Activated T-helper 17 cell treated with anti-CD3 and anti-CD28 coated beads, Interleukin-2, amount 50 U/mL, for 72 hours (primary cell): Measurements from ENCODE around the gene LRBA. TPM values are rescaled to one million over a fixed set of nuclear protein-coding genes. Genes with fewer than 3 reads are reported as not detected.
"Not testable (repeated sequence)": the region's sequence is repeated elsewhere in the genome, so short reads cannot be mapped to it uniquely, and the experiment has no call there.

Experiments used
- ATAC-seq: fragments of 150-1000 bp; cut with Tn5 transposase; replicated peaks from 2 replicates; pipeline ENCODE4 v1.10.0; 2021; ENCODE audit warnings: mild to moderate bottlenecking, moderate library complexity
- H3K27ac Mint-ChIP-seq: one replicate; pipeline ENCODE4 v1.8.0; 2022; ENCODE audit warnings: mixed read lengths
- H3K27me3 Mint-ChIP-seq: one replicate; pipeline ENCODE4 v1.8.0; 2022; ENCODE audit warnings: mixed read lengths
- H3K36me3 Mint-ChIP-seq: one replicate; pipeline ENCODE4 v1.8.0; 2022; ENCODE audit warnings: low read depth, mild to moderate bottlenecking, mixed read lengths
- H3K4me1 Mint-ChIP-seq: one replicate; pipeline ENCODE4 v1.8.0; 2022; ENCODE audit warnings: mixed read lengths
- H3K4me3 Mint-ChIP-seq: one replicate; pipeline ENCODE4 v1.8.0; 2022; ENCODE audit warnings: mild to moderate bottlenecking, mixed read lengths
- H3K9me3 Mint-ChIP-seq: one replicate; pipeline ENCODE4 v1.8.0; 2022; ENCODE audit warnings: mixed read lengths
- total RNA-seq, 2 donors: library from RNA; stranded (reverse); gene quantifications; one replicate each; pipeline ENCODE4 v1.2.3, GENCODE V29; 2022

Gene LRBA
- total RNA-seq, 2 donors from 2014 or later, result 65.2 to 83.4 TPM

GRCh38 chr4:150931005-150931404 lies 84.1 kb downstream of the LRBA start:
- Mint-ChIP-seq H3K9me3 (no peaks in the 10 kb centered on the region), H3K27me3 (no peaks in the 10 kb centered on the region), H3K4me1 (peaks cover 4% of the 10 kb centered on the region), H3K36me3 (peaks cover 34% of the 10 kb centered on the region), H3K27ac (no peak overlapping the region), H3K4me3 (no peak overlapping the region)
- ATAC-seq, result no peak

GRCh38 chr4:150923945-150924344 lies 91.1 kb downstream of the LRBA start:
- no peak for ATAC-seq
- no peak overlapping the region for H3K27ac Mint-ChIP-seq
- H3K36me3 Mint-ChIP-seq, result peaks cover 90% of the 10 kb centered on the region
- H3K9me3 Mint-ChIP-seq, result no peaks in the 10 kb centered on the region
- no peaks in the 10 kb centered on the region for H3K27me3 Mint-ChIP-seq
- no peak overlapping the region for H3K4me3 Mint-ChIP-seq
- peaks cover 4% of the 10 kb centered on the region for H3K4me1 Mint-ChIP-seq

- peaks cover 90% of the 10 kb centered on the region for H3K36me3 Mint-ChIP-seq
- ATAC-seq, H3K4me1 Mint-ChIP-seq: not testable (repeated sequence)
Observed at GRCh38 chr4:150921486-150921885, 93.6 kb downstream of the LRBA start.

GRCh38 chr4:150918562-150918961 lies 96.5 kb downstream of the LRBA start:
- not testable (repeated sequence) for H3K9me3 Mint-ChIP-seq, H3K4me3 Mint-ChIP-seq, ATAC-seq, H3K27me3 Mint-ChIP-seq, H3K27ac Mint-ChIP-seq, H3K4me1 Mint-ChIP-seq
- peaks cover 90% of the 10 kb centered on the region for H3K36me3 Mint-ChIP-seq

More at GRCh38 chr4:150921486-150921885, 93.6 kb downstream of the LRBA start:
- not testable (repeated sequence) for H3K9me3 Mint-ChIP-seq, H3K4me3 Mint-ChIP-seq, H3K27me3 Mint-ChIP-seq, H3K27ac Mint-ChIP-seq

- Mint-ChIP-seq H3K27ac (no peak overlapping the region), H3K27me3 (no peaks in the 10 kb centered on the region), H3K36me3 (peaks cover 93% of the 10 kb centered on the region), H3K9me3 (peaks cover 7% of the 10 kb centered on the region), H3K4me3 (no peak overlapping the region), H3K4me1 (peaks cover 10% of the 10 kb centered on the region)
- ATAC-seq, result no peak
Observed at GRCh38 chr4:150911326-150911725, 103.8 kb downstream of the LRBA start.

- Mint-ChIP-seq H3K27me3 (no peaks in the 10 kb centered on the region), H3K36me3 (peaks cover 93% of the 10 kb centered on the region), H3K4me1 (peaks cover 13% of the 10 kb centered on the region), H3K27ac (no peak overlapping the region), H3K4me3 (peak overlapping the region; percentile 1), H3K9me3 (peaks cover 7% of the 10 kb centered on the region)
- no peak for ATAC-seq
Observed at GRCh38 chr4:150909116-150909515, 106.0 kb downstream of the LRBA start.

GRCh38 chr4:150906987-150907633 lies 108.0 kb downstream of the LRBA start:
- no peak for ATAC-seq
- Mint-ChIP-seq H3K4me3 (no peak overlapping the region), H3K4me1 (peaks cover 13% of the 10 kb centered on the region), H3K27me3 (no peaks in the 10 kb centered on the region), H3K27ac (peak overlapping the region; percentile 19), H3K9me3 (no peaks in the 10 kb centered on the region), H3K36me3 (peaks cover 93% of the 10 kb centered on the region)

- Mint-ChIP-seq H3K4me3 (no peak overlapping the region), H3K36me3 (peaks cover 93% of the 10 kb centered on the region), H3K4me1 (peaks cover 10% of the 10 kb centered on the region), H3K27me3 (no peaks in the 10 kb centered on the region), H3K27ac (no peak overlapping the region), H3K9me3 (no peaks in the 10 kb centered on the region)
- ATAC-seq, result no peak
Observed at GRCh38 chr4:150904671-150905070, 110.4 kb downstream of the LRBA start.

GRCh38 chr4:150903603-150904002 lies 111.5 kb downstream of the LRBA start:
- H3K4me3 Mint-ChIP-seq, result no peak overlapping the region

GRCh38 chr4:150896497-150896896 lies 118.6 kb downstream of the LRBA start:
- Mint-ChIP-seq H3K27me3 (no peaks in the 10 kb centered on the region), H3K27ac (no peak overlapping the region), H3K4me3 (no peak overlapping the region), H3K4me1 (no peaks in the 10 kb centered on the region), H3K9me3 (no peaks in the 10 kb centered on the region), H3K36me3 (peaks cover 87% of the 10 kb centered on the region)
- ATAC-seq, result no peak

More at GRCh38 chr4:150903603-150904002, 111.5 kb downstream of the LRBA start:
- peak; percentile 48 for ATAC-seq
- H3K27me3 Mint-ChIP-seq, result no peaks in the 10 kb centered on the region
- no peaks in the 10 kb centered on the region for H3K9me3 Mint-ChIP-seq
- H3K27ac Mint-ChIP-seq, result peak overlapping the region; percentile 25
- peaks cover 93% of the 10 kb centered on the region for H3K36me3 Mint-ChIP-seq
- H3K4me1 Mint-ChIP-seq, result peaks cover 3% of the 10 kb centered on the region

- Mint-ChIP-seq H3K4me3 (no peak overlapping the region), H3K9me3 (no peaks in the 10 kb centered on the region), H3K27ac (no peak overlapping the region), H3K36me3 (peaks cover 63% of the 10 kb centered on the region), H3K27me3 (no peaks in the 10 kb centered on the region), H3K4me1 (peaks cover 17% of the 10 kb centered on the region)
- ATAC-seq, result no peak
Observed at GRCh38 chr4:150890246-150890645, 124.8 kb downstream of the LRBA start.

GRCh38 chr4:150889306-150889705 lies 125.8 kb downstream of the LRBA start:
- ATAC-seq, result no peak
- H3K4me3 Mint-ChIP-seq, result no peak overlapping the region
- no peaks in the 10 kb centered on the region for H3K27me3 Mint-ChIP-seq
- H3K4me1 Mint-ChIP-seq, result peaks cover 26% of the 10 kb centered on the region
- H3K9me3 Mint-ChIP-seq, result no peaks in the 10 kb centered on the region
- H3K27ac Mint-ChIP-seq, result no peak overlapping the region
- H3K36me3 Mint-ChIP-seq, result peaks cover 64% of the 10 kb centered on the region

GRCh38 chr4:150888625-150889024 lies 126.5 kb downstream of the LRBA start:
- H3K27me3 Mint-ChIP-seq, result no peaks in the 10 kb centered on the region
- no peak for ATAC-seq

GRCh38 chr4:150888217-150888616 lies 126.9 kb downstream of the LRBA start:
- H3K9me3 Mint-ChIP-seq, result no peaks in the 10 kb centered on the region
- peaks cover 63% of the 10 kb centered on the region for H3K36me3 Mint-ChIP-seq
- H3K4me3 Mint-ChIP-seq, result no peak overlapping the region
- H3K27me3 Mint-ChIP-seq, result no peaks in the 10 kb centered on the region
- ATAC-seq, result no peak
- no peak overlapping the region for H3K27ac Mint-ChIP-seq
- peaks cover 29% of the 10 kb centered on the region for H3K4me1 Mint-ChIP-seq

More at GRCh38 chr4:150888625-150889024, 126.5 kb downstream of the LRBA start:
- no peak overlapping the region for H3K27ac Mint-ChIP-seq
- no peaks in the 10 kb centered on the region for H3K9me3 Mint-ChIP-seq
- H3K4me1 Mint-ChIP-seq, result peaks cover 29% of the 10 kb centered on the region
- no peak overlapping the region for H3K4me3 Mint-ChIP-seq
- peaks cover 63% of the 10 kb centered on the region for H3K36me3 Mint-ChIP-seq

GRCh38 chr4:150886597-150886996 lies 128.5 kb downstream of the LRBA start:
- no peaks in the 10 kb centered on the region for H3K9me3 Mint-ChIP-seq
- H3K27ac Mint-ChIP-seq, result no peak overlapping the region
- no peaks in the 10 kb centered on the region for H3K27me3 Mint-ChIP-seq
- peaks cover 29% of the 10 kb centered on the region for H3K4me1 Mint-ChIP-seq
- no peak overlapping the region for H3K4me3 Mint-ChIP-seq
- peaks cover 58% of the 10 kb centered on the region for H3K36me3 Mint-ChIP-seq
- no peak for ATAC-seq
